Heart left ventricle (tissue), 16 donors: ENCODE results near the gene PALLD. TPM values are rescaled to one million over a fixed set of nuclear protein-coding genes. Genes with fewer than 3 reads are reported as not detected.
A peak's percentile ranks its signal among the peaks of the same experiment; 100 is the strongest.

ENCODE experiments used
- ATAC-seq, 4 donors: fragments of 200-7000 bp; cut with Tn5 transposase; one replicate each; pipeline ENCODE4 v1.9.1; 2020 to 2022; ENCODE audit warnings: moderate library complexity in 4 of 4, mild to moderate bottlenecking in 3 of 4, moderate number of reproducible peaks in 1 of 4
- DNase-seq, 5 donors: peaks; one replicate each; pipeline ENCODE4 v3.0.0-alpha.2; 2020
- H3K27ac ChIP-seq, 12 donors: fragments of 200-600 bp; sonication (generic) in 4 of 12; one replicate each; pipeline versions ENCODE4 v1.5.0 to v1.8.0; 2016 to 2022; ENCODE audit warnings: mild to moderate bottlenecking in 2 of 12
- H3K27me3 ChIP-seq, 9 donors: fragments of 200-600 bp; sonication (generic) in 2 of 9; one replicate each; pipeline versions ENCODE4 v1.5.1 to v1.8.0; 2016 to 2022; ENCODE audit warnings: mild to moderate bottlenecking in 3 of 9
- H3K36me3 ChIP-seq, 9 donors: fragments of 200-600 bp; sonication (generic) in 2 of 9; one replicate each; pipeline versions ENCODE4 v1.5.0 to v1.8.0; 2018 to 2022; ENCODE audit warnings: mild to moderate bottlenecking in 2 of 9
- H3K4me1 ChIP-seq, 12 donors: fragments of 200-600 bp; sonication (generic) in 4 of 12; one replicate each; pipeline versions ENCODE4 v1.5.0 to v1.8.0; 2016 to 2022; ENCODE audit warnings: mild to moderate bottlenecking in 3 of 12
- H3K4me3 ChIP-seq, 12 donors: fragments of 200-600 bp; sonication (generic) in 4 of 12; one replicate each; pipeline versions ENCODE4 v1.5.0 to v1.8.0; 2017 to 2022; ENCODE audit warnings: mild to moderate bottlenecking in 9 of 12, moderate library complexity in 4 of 12
- H3K9me3 ChIP-seq, 12 donors: fragments of 200-600 bp; sonication (generic) in 4 of 12; one replicate each; pipeline versions ENCODE4 v1.5.0 to v1.8.0; 2016 to 2022; ENCODE audit warnings: mild to moderate bottlenecking in 1 of 12
- POLR2A ChIP-seq, 2 donors: fragments of 450-650 bp; IDR thresholded peaks; one replicate each; pipeline ENCODE4 v1.6.1; 2017; ENCODE audit warnings: antibody characterized with exemption in 2 of 2, mild to moderate bottlenecking in 2 of 2, moderate library complexity in 2 of 2
- WGBS, 4 donors: extraction: QIAGEN DNeasy Blood & Tissue Kit in 2 of 4; methylation state at CpG; one replicate each; pipeline versions ENCODE4 v1.1.5 to v1.1.7; 2013 to 2018; 5-methylcytosine and 5-hydroxymethylcytosine counted together
- intact Hi-C, 10 donors: fragments of 100-400 bp; cut with DNase I; formaldehyde crosslinking; loops; one replicate each; pipeline versions ENCODE4 v1.11.1 to v1.14.2; 2022
- polyA plus RNA-seq, 2 donors: library from polyadenylated mRNA; stranded (reverse); fragments of 200-250 nt; gene quantifications; one replicate each; pipeline ENCODE4 v1.2.3, GENCODE V29; 2013
- total RNA-seq, 9 donors: library from RNA; depleted of rRNA in 2 of 9; stranded (reverse); fragments of >200 nt in 2 of 9; fragmentation: NEBNext Ultra II Directional in 3 of 9; extraction: Animal tissue kit (Norgen Biotek cat#: 25700) in 3 of 9; gene quantifications; one replicate each; pipeline versions ENCODE4 v1.1.0 to v1.2.4, GENCODE V29; 2016 to 2023
- TF ChIP-seq, protein P1 (sequence below), 12 donors: fragments of 200-600 bp; sonication (generic) in 4 of 12; IDR thresholded peaks; one replicate each; pipeline versions ENCODE4 v1.5.0 to v1.8.0; 2018 to 2022; ENCODE audit warnings: antibody characterized with exemption in 12 of 12, mild to moderate bottlenecking in 5 of 12
- donor health status: ischemic (EF 13 %, LVEDD 7.1; RV severe dilation, severe dysfunction).
- donor health status: healthy with polysubstance abuse.
- donor health status: DM: no; HTN: yes; CAD: no.
- donor health status: DM: no; HTN: no; CAD: no.
- donor health status: ischemic (EF 25% LVEDD 6.9; RV normal size, moderate dysfunction).
- donor health status: ischemic (EF 25% LVEDD 5.7; RV mildly dilated, moderate dysfunction).
- donor health status: healthy.
- donor health status: DM: yes; HTN: yes; CAD: no.
- donor health status: ischemic (EF 35%, LVEDD 5.7; RV mildly dilated, moderate dysfunction).
- donor health status: nonischemic (EF 11% LVEDD 7.7; RV severe dilation, severe dysfunction).
- donor health status: DM: yes; HTN: yes; CAD: no.
- donor health status: PGD.
- donor health status: ischemic (EF 29% LVEDD 5.4; RV normal size, mild dysfunction).
- donor health status: nonischemic (EF 23%, LVEDD 6.1; RV moderate dilation, normal function).

Gene PALLD
- total and polyA plus RNA-seq, 11 donors, result 193 to 1,428 (median 1,015) TPM

DNA sequence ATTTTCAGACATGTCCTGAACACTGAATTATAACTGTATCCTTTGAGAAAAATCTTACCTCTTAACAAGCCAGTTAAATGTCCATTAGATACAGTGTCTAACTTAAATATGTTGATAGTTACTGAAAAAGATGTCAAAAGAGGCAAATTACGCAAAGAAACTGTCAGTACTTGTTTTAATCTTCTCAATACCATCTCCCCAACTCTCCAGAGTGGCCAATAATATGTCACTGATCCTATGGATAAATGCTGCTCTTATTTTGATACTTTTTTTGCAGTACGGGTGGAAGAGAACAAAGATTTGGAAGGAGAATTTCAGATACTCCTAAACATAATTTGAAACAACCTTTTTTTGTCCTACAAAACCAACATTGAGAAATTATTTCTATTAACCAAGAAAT is 320.5 kb downstream of the PALLD start:
- peaks cover 0 to 39% (median 22%) of the 10 kb centered on the region in 12 donors for H3K4me1 ChIP-seq
- DNase-seq (no peak), ATAC-seq (no peak)
- no peak for TF ChIP-seq POLR2A (IDR thresholded peaks at IDR 0.05)
- TF ChIP-seq, protein P1, sequence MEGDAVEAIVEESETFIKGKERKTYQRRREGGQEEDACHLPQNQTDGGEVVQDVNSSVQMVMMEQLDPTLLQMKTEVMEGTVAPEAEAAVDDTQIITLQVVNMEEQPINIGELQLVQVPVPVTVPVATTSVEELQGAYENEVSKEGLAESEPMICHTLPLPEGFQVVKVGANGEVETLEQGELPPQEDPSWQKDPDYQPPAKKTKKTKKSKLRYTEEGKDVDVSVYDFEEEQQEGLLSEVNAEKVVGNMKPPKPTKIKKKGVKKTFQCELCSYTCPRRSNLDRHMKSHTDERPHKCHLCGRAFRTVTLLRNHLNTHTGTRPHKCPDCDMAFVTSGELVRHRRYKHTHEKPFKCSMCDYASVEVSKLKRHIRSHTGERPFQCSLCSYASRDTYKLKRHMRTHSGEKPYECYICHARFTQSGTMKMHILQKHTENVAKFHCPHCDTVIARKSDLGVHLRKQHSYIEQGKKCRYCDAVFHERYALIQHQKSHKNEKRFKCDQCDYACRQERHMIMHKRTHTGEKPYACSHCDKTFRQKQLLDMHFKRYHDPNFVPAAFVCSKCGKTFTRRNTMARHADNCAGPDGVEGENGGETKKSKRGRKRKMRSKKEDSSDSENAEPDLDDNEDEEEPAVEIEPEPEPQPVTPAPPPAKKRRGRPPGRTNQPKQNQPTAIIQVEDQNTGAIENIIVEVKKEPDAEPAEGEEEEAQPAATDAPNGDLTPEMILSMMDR (IDR thresholded peaks at IDR 0.05), result no peak
- no peaks in the 10 kb centered on the region for H3K27me3 ChIP-seq
- H3K27ac ChIP-seq, result peak overlapping the region; percentile 67 to 89 (median 82)
- H3K36me3 ChIP-seq, result no peaks in the 10 kb centered on the region
- intact Hi-C loops, result loop anchor here in 2 of 10 donors (2.0 kb wide), 2 partner anchors 13 to 15 kb away; no protein-coding TSS in a partner anchor
- WGBS, 4 donors, result 48 to 57% (median 51%) methylated on average over 2 of the region's 2 CpGs
- peak overlapping the region in 8 of 12 donors; percentile 6 to 35 (median 22) for H3K4me3 ChIP-seq
- no peaks in the 10 kb centered on the region for H3K9me3 ChIP-seq

DNA sequence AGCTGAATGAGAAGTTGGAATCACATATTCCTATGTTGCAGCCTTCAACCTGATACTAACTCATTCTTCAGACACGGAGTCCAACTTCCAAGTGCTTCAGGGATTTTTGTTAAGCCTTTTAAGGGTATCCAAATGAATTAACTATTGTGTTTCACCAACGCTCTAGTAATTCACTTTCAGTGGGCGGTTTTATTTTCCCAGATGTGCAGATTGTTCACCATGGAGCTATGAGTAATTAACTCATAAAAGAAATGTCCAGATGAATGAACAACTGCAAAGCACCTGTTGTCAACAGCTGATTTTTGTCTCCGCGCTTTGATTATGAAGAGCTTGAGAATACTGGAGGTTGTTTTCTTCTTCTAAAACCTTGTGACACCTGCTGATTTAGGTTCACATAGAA is 325.6 kb downstream of the PALLD start:
- Histone ChIP-seq H3K9me3 (no peaks in the 10 kb centered on the region), H3K4me3 (no peak overlapping the region), H3K27me3 (no peaks in the 10 kb centered on the region), H3K36me3 (no peaks in the 10 kb centered on the region), H3K4me1 (peaks cover 0 to 13% (median 6%) of the 10 kb centered on the region in 12 donors), H3K27ac (peak overlapping the region in 1 of 12 donors; percentile 5)
- TF ChIP-seq, protein P1 (IDR thresholded peaks at IDR 0.05), result no peak
- no peak for TF ChIP-seq POLR2A (IDR thresholded peaks at IDR 0.05)
- intact Hi-C loops, result no loop called here
- ATAC-seq, result no peak
- DNase-seq, result no peak
- WGBS, 4 donors, result 88 to 95% (median 91%) methylated on average over 5 of the region's 5 CpGs

DNA sequence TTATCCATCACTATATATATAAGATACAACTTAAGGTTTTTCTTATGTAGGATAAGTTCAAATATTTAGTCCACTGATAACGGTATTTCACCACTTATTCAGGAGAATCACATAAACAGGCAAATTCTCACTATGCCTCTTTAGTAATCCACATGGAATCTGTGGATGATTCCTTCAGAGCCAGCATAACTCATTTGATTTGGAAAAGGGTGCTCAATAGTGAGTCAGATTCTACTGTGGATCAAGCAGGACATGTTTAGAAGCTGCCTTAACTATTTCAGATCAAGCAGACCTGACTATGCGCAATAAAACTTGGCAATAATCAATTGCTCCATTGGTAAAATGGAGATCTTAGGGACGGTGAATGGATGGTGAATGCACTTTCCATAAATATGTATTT is 329.1 kb downstream of the PALLD start:
- 95 to 100% (median 98%) methylated on average over 3 of the region's 3 CpGs for WGBS, 4 donors
- no peak for DNase-seq
- ATAC-seq, result no peak
- TF ChIP-seq, protein P1 (IDR thresholded peaks at IDR 0.05), result no peak
- no peak for TF ChIP-seq POLR2A (IDR thresholded peaks at IDR 0.05)
- H3K4me1 ChIP-seq, result peaks cover 0 to 14% (median under 1%) of the 10 kb centered on the region in 12 donors
- H3K27ac ChIP-seq, result no peak overlapping the region
- no peaks in the 10 kb centered on the region for H3K27me3 ChIP-seq
- H3K9me3 ChIP-seq, result no peaks in the 10 kb centered on the region
- intact Hi-C loops, result no loop called here
- no peak overlapping the region for H3K4me3 ChIP-seq
- no peaks in the 10 kb centered on the region for H3K36me3 ChIP-seq

DNA sequence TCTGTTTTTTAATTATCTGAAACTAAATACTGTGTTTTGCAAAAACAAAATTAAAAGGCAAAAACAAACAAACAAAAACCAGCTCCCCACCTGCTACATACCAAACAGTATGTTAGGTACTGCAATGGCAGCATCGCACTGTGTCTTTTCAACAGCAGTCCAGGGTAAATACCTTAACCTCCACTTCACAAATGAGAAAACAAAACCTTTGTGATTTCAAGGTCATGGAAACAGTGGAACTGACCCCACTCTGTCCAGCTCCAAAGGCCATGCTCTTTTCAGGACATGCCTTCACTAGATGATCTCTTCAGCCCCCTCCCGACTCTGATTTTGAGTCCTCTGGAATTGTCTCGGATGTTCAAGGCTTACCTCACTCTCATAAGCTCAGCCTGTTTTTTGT is 329.8 kb downstream of the PALLD start:
- Histone ChIP-seq H3K9me3 (no peaks in the 10 kb centered on the region), H3K4me3 (no peak overlapping the region), H3K4me1 (peaks cover 0 to 20% (median 6%) of the 10 kb centered on the region in 12 donors), H3K36me3 (no peaks in the 10 kb centered on the region), H3K27me3 (no peaks in the 10 kb centered on the region), H3K27ac (peak overlapping the region in 2 of 12 donors; percentile 14 to 16)
- no peak for ATAC-seq
- intact Hi-C loops, result no loop called here
- DNase-seq, result no peak
- no peak for TF ChIP-seq POLR2A (IDR thresholded peaks at IDR 0.05)
- TF ChIP-seq, protein P1 (IDR thresholded peaks at IDR 0.05), result no peak
- WGBS, 4 donors, result 84 to 88% (median 87%) methylated on average over 3 of the region's 3 CpGs
